GM18907 (cell line): ENCODE data around the gene PLAC9.
"Not testable (repeated sequence)": the region's sequence is repeated elsewhere in the genome, so short reads cannot be mapped to it uniquely, and the experiment has no call there.

Experiments used
- ATAC-seq: cut with Tn5 transposase; IDR thresholded peaks from one replicate; pipeline ENCODE4 v1.9.1; 2021; ENCODE audit warnings: mild to moderate bottlenecking, moderate library complexity; ENCODE audit not compliant: unreplicated experiment

PLAC9 gene

GRCh38 chr10:80137920-80138319 lies 5.4 kb downstream of the PLAC9 start:
- ATAC-seq: no peak

GRCh38 chr10:80139265-80139664 lies 6.7 kb downstream of the PLAC9 start:
- ATAC-seq: no peak

GRCh38 chr10:80140251-80140650 lies 7.7 kb downstream of the PLAC9 start:
- no peak for ATAC-seq

- ATAC-seq: no peak
Observed at GRCh38 chr10:80141696-80142460, 9.3 kb downstream of the PLAC9 start.

- peak; percentile 78 for ATAC-seq
Observed at GRCh38 chr10:80144067-80144695, 11.7 kb downstream of the PLAC9 start.

GRCh38 chr10:80144696-80145131 lies 12.2 kb downstream of the PLAC9 start:
- ATAC-seq: peak; percentile 46

GRCh38 chr10:80145406-80146308 lies 13.1 kb downstream of the PLAC9 start:
- ATAC-seq: not testable (repeated sequence)

GRCh38 chr10:80146918-80147317 lies 14.4 kb downstream of the PLAC9 start:
- ATAC-seq: no peak

- ATAC-seq: no peak
Observed at GRCh38 chr10:80148166-80148805, 15.8 kb downstream of the PLAC9 start.

GRCh38 chr10:80149123-80149522 lies 16.6 kb downstream of the PLAC9 start:
- ATAC-seq: no peak

GRCh38 chr10:80150172-80150571 lies 17.6 kb downstream of the PLAC9 start:
- ATAC-seq: no peak

GRCh38 chr10:80152820-80153219 lies 20.3 kb downstream of the PLAC9 start:
- ATAC-seq: no peak

- no peak for ATAC-seq
Observed at GRCh38 chr10:80153460-80153859, 20.9 kb downstream of the PLAC9 start.

GRCh38 chr10:80154626-80154977 lies 22.1 kb downstream of the PLAC9 start:
- ATAC-seq: no peak

- ATAC-seq: no peak
Observed at GRCh38 chr10:80154978-80155695, 22.6 kb downstream of the PLAC9 start.

- no peak for ATAC-seq
Observed at GRCh38 chr10:80155696-80156215, 23.2 kb downstream of the PLAC9 start.

GRCh38 chr10:80156216-80156615 lies 23.7 kb downstream of the PLAC9 start:
- ATAC-seq: no peak

- ATAC-seq: no peak
Observed at GRCh38 chr10:80157561-80157960, 25.0 kb downstream of the PLAC9 start.

GRCh38 chr10:80158126-80158525 lies 25.6 kb downstream of the PLAC9 start:
- ATAC-seq: no peak

- no peak for ATAC-seq
Observed at GRCh38 chr10:80158598-80159127, 26.1 kb downstream of the PLAC9 start.
